ENCODE results near the gene CNEP1R1. TPM values are rescaled to one million over a fixed set of nuclear protein-coding genes. Genes with fewer than 3 reads are reported as not detected.
A peak's percentile ranks its signal among the peaks of the same experiment; 100 is the strongest.
"Not testable (repeated sequence)": the region's sequence is repeated elsewhere in the genome, so short reads cannot be mapped to it uniquely, and the experiment has no call there.

CNEP1R1 gene
- total RNA-seq, 2 donors from 2014 or later = 22.6 to 24.1 TPM

DNA sequence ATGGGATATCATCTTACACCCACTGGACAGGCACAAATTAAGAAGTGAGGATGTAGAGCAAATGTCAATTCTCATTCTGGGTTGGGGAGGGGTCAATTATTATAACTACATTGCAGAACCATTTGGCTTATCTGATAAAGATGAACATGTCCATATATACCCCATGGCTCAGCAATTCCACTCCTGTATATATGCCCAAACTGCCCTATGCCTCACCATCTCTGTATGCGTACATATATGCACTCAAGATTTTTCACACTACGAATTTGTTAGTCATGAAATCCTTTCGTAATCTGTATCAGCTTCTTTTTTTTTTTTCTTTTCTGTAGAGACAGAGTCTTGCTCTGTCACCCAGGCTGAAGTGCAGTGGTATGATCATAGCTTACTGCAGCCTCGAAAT lies 20.8 kb upstream of the CNEP1R1 start:
- Mint-ChIP-seq H3K27me3 (peaks cover 19% of the 10 kb centered on the region), H3K4me1 (no peaks in the 10 kb centered on the region), H3K36me3 (ENCODE audit: low read depth) (no peaks in the 10 kb centered on the region), H3K9me3 (no peaks in the 10 kb centered on the region), H3K27ac (no peak overlapping the region), H3K4me3 (no peak overlapping the region)
- ATAC-seq (replicated peaks) = no peak

DNA sequence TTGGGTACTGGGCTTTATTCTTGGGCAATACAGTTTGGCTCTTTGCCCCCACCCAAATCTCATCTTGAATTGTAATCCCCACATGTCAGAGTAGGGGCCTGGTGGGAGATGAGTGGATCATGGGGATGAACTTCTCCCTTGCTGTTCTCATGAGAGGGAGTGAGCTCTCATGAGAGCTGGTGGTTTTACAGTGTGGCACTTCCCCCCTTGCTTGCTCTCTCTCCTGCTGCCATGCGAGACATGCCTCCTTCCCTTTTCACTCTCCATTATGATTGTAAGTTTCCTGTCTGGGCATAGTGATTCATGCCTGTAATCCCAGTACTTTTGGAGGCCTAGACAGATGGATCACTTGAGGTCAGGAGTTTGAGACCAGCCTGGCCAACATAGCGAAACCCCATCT lies 18.1 kb upstream of the CNEP1R1 start:
- Mint-ChIP-seq H3K27ac (no peak overlapping the region), H3K9me3 (no peaks in the 10 kb centered on the region), H3K4me1 (no peaks in the 10 kb centered on the region), H3K36me3 (ENCODE audit: low read depth) (no peaks in the 10 kb centered on the region), H3K27me3 (peaks cover 16% of the 10 kb centered on the region), H3K4me3 (no peak overlapping the region)
- ATAC-seq (replicated peaks) = no peak

GRCh38 chr16:50007744-50008143 lies 17.3 kb upstream of the CNEP1R1 start:
- Mint-ChIP-seq H3K4me1 (no peaks in the 10 kb centered on the region), H3K27me3 (peaks cover 9% of the 10 kb centered on the region), H3K27ac (no peak overlapping the region), H3K4me3 (no peak overlapping the region), H3K9me3 (no peaks in the 10 kb centered on the region), H3K36me3 (ENCODE audit: low read depth) (no peaks in the 10 kb centered on the region)
- ATAC-seq (replicated peaks) = no peak

- no peaks in the 10 kb centered on the region for H3K4me1 Mint-ChIP-seq
- H3K27ac Mint-ChIP-seq = no peak overlapping the region
- H3K4me3 Mint-ChIP-seq = no peak overlapping the region
- H3K27me3 Mint-ChIP-seq = peaks cover 4% of the 10 kb centered on the region
- ATAC-seq (replicated peaks) = no peak
- H3K9me3 Mint-ChIP-seq = no peaks in the 10 kb centered on the region
- no peaks in the 10 kb centered on the region for H3K36me3 Mint-ChIP-seq (ENCODE audit: low read depth)
Observed at GRCh38 chr16:50010212-50010611, 14.8 kb upstream of the CNEP1R1 start.

DNA sequence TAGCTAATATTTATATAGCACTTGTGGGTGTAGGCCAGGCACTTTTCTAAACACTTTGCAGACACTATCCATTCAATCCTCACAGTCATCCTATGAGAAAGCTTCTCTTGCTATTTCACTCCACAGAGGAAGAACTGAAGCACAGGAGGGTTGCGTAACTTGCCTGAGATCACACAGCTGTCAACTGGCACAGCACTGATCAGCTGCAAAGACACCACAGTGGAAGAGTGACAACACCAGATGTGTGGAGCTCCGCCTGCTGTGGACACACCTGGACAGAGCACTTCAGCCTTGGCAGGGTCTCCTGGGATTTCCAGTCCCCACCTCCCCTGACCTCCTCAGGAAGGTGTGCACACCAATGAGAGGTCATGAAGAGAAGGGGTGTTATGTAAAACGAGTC lies 13.3 kb upstream of the CNEP1R1 start:
- Mint-ChIP-seq H3K36me3 (ENCODE audit: low read depth) (no peaks in the 10 kb centered on the region), H3K9me3 (no peaks in the 10 kb centered on the region), H3K27me3 (peaks cover 4% of the 10 kb centered on the region), H3K4me3 (no peak overlapping the region), H3K27ac (no peak overlapping the region), H3K4me1 (no peaks in the 10 kb centered on the region)
- no peak for ATAC-seq (replicated peaks)

- Mint-ChIP-seq H3K4me3 (no peak overlapping the region), H3K27me3 (peaks cover 4% of the 10 kb centered on the region), H3K9me3 (no peaks in the 10 kb centered on the region), H3K36me3 (ENCODE audit: low read depth) (no peaks in the 10 kb centered on the region), H3K4me1 (no peaks in the 10 kb centered on the region), H3K27ac (no peak overlapping the region)
- no peak for ATAC-seq (replicated peaks)
Observed at GRCh38 chr16:50012182-50012581, 12.8 kb upstream of the CNEP1R1 start.

- not testable (repeated sequence) for H3K36me3 Mint-ChIP-seq (ENCODE audit: low read depth)
Observed at GRCh38 chr16:50014211-50014610, 10.8 kb upstream of the CNEP1R1 start.

GRCh38 chr16:50015631-50016030 lies 9.4 kb upstream of the CNEP1R1 start:
- no peak overlapping the region for H3K27ac Mint-ChIP-seq
- no peaks in the 10 kb centered on the region for H3K4me1 Mint-ChIP-seq
- H3K9me3 Mint-ChIP-seq = no peaks in the 10 kb centered on the region
- no peaks in the 10 kb centered on the region for H3K36me3 Mint-ChIP-seq (ENCODE audit: low read depth)
- H3K4me3 Mint-ChIP-seq = no peak overlapping the region
- no peaks in the 10 kb centered on the region for H3K27me3 Mint-ChIP-seq
- ATAC-seq (replicated peaks) = no peak

More at GRCh38 chr16:50014211-50014610, 10.8 kb upstream of the CNEP1R1 start:
- not testable (repeated sequence) for H3K4me1 Mint-ChIP-seq; H3K4me3 Mint-ChIP-seq; ATAC-seq (replicated peaks); H3K9me3 Mint-ChIP-seq; H3K27ac Mint-ChIP-seq; H3K27me3 Mint-ChIP-seq

DNA sequence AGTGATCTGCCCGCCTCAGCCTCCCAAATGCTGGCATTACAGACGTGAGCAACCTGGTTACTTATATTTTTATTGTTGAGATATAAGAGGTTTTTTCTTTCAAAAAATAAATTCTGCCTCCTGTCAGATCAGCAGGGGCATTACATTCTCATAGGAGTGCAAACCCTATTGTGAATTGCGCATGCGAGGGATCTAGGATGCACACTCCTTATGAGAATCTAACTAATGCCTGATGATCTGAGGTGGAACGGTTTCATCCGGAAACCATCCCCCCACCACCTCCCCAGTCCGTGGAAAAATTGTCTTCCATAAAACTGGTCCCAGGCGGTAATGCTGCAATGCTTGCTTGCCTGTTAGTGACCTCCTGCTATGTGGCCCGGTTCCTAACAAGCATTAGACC lies 7.5 kb upstream of the CNEP1R1 start:
- Mint-ChIP-seq H3K27ac (no peak overlapping the region), H3K27me3 (no peaks in the 10 kb centered on the region), H3K4me3 (no peak overlapping the region), H3K36me3 (ENCODE audit: low read depth) (no peaks in the 10 kb centered on the region), H3K4me1 (no peaks in the 10 kb centered on the region), H3K9me3 (no peaks in the 10 kb centered on the region)
- ATAC-seq (replicated peaks) = no peak

GRCh38 chr16:50021544-50021943 lies 3.5 kb upstream of the CNEP1R1 start:
- H3K27ac Mint-ChIP-seq = no peak overlapping the region
- H3K4me3 Mint-ChIP-seq = no peak overlapping the region
- no peaks in the 10 kb centered on the region for H3K9me3 Mint-ChIP-seq
- no peak for ATAC-seq (replicated peaks)
- no peaks in the 10 kb centered on the region for H3K27me3 Mint-ChIP-seq
- no peaks in the 10 kb centered on the region for H3K36me3 Mint-ChIP-seq (ENCODE audit: low read depth)
- H3K4me1 Mint-ChIP-seq = peaks cover 4% of the 10 kb centered on the region

GRCh38 chr16:50023641-50024040 lies 1.4 kb upstream of the CNEP1R1 start:
- no peak for ATAC-seq (replicated peaks)
- Mint-ChIP-seq H3K36me3 (ENCODE audit: low read depth) (peaks cover 6% of the 10 kb centered on the region), H3K4me1 (peaks cover 4% of the 10 kb centered on the region), H3K27ac (no peak overlapping the region), H3K27me3 (no peaks in the 10 kb centered on the region), H3K4me3 (peak overlapping the region; percentile 95), H3K9me3 (no peaks in the 10 kb centered on the region)

DNA sequence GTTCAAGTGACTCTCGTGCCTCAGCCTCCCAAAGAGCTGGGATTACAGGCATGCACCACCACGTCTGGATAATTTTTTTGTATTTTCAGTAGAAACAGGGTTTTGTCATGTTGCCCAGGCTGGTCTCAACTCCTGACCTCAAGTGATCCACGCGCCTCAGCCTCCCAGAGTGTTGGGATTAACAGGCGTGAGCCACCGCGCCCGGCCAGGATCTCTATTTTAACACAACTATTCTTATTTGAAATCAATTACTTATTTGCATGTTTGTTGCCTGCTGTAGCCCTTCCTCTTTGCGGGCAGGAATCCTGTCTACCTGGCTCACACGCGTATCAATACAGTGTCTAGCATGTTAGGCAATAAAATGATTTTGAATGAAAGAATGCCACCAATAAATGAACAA lies 818 bp upstream of the CNEP1R1 start:
- Mint-ChIP-seq H3K4me1 (peaks cover 4% of the 10 kb centered on the region), H3K36me3 (ENCODE audit: low read depth) (peaks cover 10% of the 10 kb centered on the region), H3K27ac (peak overlapping the region; percentile 91), H3K4me3 (peak overlapping the region; percentile 95), H3K9me3 (no peaks in the 10 kb centered on the region), H3K27me3 (no peaks in the 10 kb centered on the region)
- ATAC-seq (replicated peaks) = no peak

GRCh38 chr16:50025537-50025931 lies 509 bp downstream of the CNEP1R1 start:
- peaks cover 23% of the 10 kb centered on the region for H3K36me3 Mint-ChIP-seq (ENCODE audit: low read depth)
- peaks cover 4% of the 10 kb centered on the region for H3K4me1 Mint-ChIP-seq
- H3K4me3 Mint-ChIP-seq = peak overlapping the region; percentile 95
- peak; percentile 11 for ATAC-seq (replicated peaks)
- no peaks in the 10 kb centered on the region for H3K27me3 Mint-ChIP-seq
- peak overlapping the region; percentile 91 for H3K27ac Mint-ChIP-seq
- H3K9me3 Mint-ChIP-seq = no peaks in the 10 kb centered on the region

- Mint-ChIP-seq H3K27ac (no peak overlapping the region), H3K27me3 (no peaks in the 10 kb centered on the region), H3K36me3 (ENCODE audit: low read depth) (peaks cover 45% of the 10 kb centered on the region), H3K4me3 (no peak overlapping the region), H3K9me3 (no peaks in the 10 kb centered on the region), H3K4me1 (peaks cover 4% of the 10 kb centered on the region)
- no peak for ATAC-seq (replicated peaks)
Observed at GRCh38 chr16:50027829-50028228, 2.8 kb downstream of the CNEP1R1 start.

GRCh38 chr16:50035468-50035992 lies 10.5 kb downstream of the CNEP1R1 start:
- H3K4me3 Mint-ChIP-seq = no peak overlapping the region

DNA sequence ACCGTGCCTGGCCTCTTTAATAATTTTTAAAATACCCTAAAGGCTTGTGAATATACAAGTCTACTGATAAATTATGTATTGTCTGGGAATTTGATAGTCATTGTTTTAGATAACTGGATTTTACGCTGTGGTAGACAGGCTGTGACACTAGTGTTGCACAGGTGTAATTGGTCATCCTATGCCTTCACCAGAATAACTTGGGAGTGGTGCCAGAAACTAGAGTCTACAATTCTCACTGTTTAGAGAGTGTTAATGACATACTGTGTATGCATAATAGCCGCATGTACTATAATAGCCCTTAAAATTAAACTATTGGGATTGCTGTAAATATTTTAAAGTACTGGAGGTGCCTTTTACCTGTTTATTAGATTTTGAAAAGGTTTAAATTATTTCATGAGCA lies 11.4 kb downstream of the CNEP1R1 start:
- Mint-ChIP-seq H3K36me3 (ENCODE audit: low read depth) (peaks cover 62% of the 10 kb centered on the region), H3K9me3 (no peaks in the 10 kb centered on the region), H3K27me3 (no peaks in the 10 kb centered on the region), H3K27ac (no peak overlapping the region), H3K4me3 (no peak overlapping the region), H3K4me1 (no peaks in the 10 kb centered on the region)
- no peak for ATAC-seq (replicated peaks)

More at GRCh38 chr16:50035468-50035992, 10.5 kb downstream of the CNEP1R1 start:
- Mint-ChIP-seq H3K27me3 (no peaks in the 10 kb centered on the region), H3K27ac (no peak overlapping the region), H3K4me1 (no peaks in the 10 kb centered on the region), H3K9me3 (no peaks in the 10 kb centered on the region), H3K36me3 (ENCODE audit: low read depth) (peaks cover 71% of the 10 kb centered on the region)
- ATAC-seq (replicated peaks) = no peak
